NCI-H128 (cell line): ENCODE data around the gene CKAP5.

Source experiments
- DNase-seq: peaks from one replicate; lab custom pipeline; 2025; ENCODE audit not compliant: unreplicated experiment; lab: John Stamatoyannopoulos, UW

Gene CKAP5

DNA sequence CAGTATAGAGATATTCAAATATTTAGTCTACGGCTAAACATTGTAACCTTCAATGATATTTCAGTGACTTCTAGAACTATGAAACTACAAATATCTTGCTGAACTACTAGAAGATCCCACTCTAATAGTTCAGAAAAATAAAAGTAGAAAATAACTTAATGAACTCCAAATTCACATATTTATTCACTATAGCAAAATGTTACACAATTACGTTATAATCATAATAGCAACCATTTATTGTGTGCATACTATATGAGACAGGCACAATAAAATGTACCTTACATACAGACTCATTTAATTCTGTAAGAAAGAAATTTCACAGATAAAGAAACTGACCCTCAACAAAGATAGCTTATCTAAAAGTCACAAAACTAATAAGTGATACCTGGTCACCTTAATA lies 69.2 kb downstream of the CKAP5 start:
- DNase-seq = no peak

DNA sequence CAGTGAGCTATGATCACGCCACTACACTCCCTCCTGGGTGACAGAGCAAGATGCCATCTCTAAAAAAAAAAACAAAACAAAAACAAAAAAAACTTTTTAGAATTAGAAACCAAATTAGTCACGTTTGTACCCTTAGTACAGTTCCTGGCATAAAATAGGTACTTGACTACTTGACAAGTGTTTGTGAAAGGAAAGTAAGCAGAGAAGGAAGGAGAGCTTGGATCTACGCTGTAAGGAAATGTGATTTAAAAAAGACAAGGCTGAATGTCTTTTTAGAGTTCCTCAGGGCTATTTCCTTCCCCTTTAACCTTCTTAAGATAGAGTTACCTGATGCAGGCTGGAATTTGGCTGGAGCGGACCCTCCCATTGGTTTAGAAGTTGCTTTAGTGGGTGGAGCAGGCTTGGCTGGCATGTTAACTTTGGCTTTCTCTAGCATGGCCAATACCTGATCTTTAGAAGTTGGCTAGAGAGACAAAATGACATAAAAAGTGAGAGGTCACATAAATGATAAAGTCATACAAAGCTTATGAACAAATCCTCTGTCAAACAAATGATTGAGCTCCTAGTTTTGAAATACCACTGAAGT lies 76.4 kb downstream of the CKAP5 start:
- no peak for DNase-seq

DNA sequence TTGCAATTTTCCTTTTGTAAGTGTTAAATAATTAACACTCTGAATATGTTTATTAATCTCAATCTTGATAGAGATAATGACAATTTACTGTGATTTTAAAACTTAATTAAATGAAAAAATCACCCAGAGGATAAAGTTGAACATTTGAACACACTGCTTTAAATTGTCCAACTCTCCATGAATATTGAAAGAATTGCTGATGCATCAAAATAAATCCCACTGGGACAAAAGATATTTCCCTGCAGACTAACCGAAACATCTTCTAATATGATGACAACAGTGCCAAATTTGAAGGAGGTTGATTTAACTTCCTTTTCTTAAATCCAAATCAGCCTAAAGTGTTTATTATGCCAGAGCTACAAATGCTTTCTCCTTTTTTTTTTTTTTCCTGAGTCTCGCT lies 79.4 kb downstream of the CKAP5 start:
- DNase-seq = no peak

DNA sequence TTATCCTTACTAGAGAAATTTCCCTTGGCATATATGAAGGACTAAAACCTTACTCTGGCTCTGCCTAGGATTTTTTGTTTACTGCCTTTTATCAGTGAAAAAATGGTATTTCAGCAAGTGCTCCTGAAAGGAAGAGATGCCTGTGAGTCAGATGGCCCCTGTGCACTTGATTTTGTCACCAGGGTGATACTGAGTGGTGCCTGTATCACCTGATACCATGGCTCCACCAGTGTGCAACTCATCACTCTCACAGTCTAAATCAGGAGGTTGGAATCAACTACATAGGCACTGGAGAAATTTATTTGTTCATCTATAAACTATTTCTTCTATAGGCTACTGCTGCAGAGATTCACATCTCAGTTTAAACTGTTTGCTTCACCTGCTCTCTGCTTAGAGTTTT lies 83.8 kb downstream of the CKAP5 start:
- DNase-seq = no peak

DNA sequence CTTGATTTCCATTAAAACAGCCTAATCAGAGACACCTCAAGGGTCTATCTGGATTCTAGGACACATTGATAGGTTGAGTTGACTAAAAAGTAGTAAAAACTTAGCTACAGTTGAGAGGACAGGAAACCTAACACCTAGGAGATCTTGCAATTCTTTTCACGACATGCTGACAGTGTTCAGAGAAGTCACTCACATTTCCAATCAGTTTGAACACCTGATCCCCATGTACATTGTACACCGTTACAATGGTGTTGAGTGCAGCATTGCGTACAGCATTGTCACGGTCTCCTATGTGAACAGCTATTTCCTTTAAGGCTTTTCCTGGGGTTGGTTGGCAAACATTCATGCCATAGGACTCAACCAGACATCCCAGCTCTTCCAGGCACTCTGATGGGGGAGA lies 84.3 kb downstream of the CKAP5 start:
- DNase-seq = no peak

DNA sequence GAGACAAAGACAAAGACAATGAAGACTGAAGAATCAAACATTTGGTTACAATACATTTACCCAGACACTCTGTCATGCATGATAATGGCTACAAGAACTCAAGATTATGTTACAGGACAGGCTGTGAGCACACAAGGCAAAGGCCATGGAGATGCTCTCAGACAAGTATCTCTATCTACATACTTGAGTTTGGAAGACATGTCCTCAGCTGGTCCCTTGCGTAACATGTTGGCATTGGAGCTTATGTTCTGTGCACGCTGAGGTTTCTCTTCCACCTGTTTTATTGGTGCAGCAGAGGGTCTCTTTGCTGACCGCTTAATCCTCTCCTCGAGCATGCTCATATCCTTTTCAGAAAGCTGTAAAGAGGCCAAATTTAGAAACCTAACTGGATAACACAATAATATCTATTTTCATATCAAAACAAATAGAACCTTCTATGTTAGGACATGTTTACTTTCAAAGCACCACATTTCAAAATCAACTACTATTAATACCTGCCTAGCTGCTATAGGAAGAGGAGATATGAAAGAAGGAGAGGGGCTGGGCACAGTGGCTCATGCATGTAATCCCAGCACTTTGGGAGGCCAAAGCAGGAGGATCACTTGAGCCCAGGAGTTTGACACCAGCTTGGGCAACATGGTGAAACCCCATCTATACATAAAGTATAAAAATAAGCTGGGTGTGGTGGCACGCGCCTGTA lies 85.5 kb downstream of the CKAP5 start:
- no peak for DNase-seq

DNA sequence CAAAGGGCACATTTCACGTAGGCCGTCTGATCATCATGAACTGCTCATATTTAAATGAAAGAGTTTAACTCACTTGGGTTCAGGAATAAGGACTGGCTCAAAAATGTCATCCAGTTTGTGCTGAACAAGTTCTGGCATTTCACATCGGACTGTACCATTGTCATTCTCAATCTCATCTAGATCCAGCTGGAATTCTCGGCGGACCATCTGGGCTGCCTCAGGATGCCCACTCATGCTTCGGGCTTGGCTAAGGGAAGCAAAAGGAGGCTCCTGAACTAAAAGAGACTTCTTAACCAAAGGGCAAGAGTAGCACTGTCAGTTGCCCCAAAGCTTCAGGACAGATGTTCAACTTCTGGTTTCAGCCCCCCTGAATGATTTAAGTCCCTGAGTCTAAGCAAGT lies 86.9 kb downstream of the CKAP5 start:
- no peak for DNase-seq

DNA sequence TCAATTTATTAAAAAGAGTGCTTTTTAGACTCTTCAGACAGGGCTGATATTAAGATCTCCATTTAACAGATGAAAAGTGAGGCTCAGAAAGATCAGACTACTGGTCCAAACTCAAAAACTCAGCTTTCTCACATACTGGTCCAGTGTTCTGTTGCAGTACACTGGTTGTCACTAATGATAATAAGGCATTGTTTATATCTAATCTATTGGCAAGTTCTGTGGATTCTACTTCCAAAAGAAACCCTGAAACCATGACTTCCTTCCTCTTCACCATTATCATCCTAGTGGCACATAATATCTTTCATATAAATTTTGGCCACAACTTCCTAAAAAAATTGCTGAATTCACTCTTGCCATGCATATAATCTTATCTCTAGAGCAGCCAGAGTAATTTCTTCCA lies 90.1 kb downstream of the CKAP5 start:
- no peak for DNase-seq

DNA sequence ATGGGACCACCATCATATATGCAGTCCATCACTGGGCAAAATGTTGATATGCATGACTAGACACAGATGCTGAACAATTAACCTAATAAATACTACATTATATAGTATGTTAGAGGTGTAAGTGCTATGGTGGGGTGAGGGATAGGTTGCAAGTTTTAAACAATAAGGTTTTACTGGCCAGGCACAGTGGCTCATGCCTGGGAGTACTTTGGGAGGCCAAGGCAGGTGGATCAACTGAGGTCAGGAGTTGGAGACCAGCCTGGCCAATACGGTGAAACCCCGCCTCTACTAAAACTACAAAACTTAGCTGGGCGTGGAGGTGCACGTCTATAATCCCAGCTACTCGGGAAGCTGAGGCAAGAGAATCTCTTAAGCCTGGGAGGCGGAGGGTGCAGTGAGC lies 98.9 kb downstream of the CKAP5 start:
- no peak for DNase-seq

DNA sequence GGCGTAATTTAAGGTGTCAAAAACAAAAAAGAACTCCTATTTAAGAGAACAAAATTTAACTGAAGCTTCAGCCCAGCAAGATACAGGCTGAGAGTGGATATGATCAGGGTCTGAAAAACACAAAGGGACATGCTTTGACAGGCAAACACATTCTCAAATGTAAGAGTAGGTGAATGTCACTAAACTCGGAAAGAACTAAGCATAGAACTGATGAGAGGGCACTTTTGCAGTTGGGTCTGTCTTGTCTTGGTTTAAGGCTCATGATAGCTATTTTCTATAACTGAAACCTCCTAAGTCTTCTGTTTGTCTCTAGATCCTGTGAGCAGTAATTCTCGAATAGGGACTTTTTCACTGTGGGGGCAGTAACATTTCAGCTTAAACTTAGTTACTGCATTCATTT lies 100.1 kb downstream of the CKAP5 start:
- no peak for DNase-seq

DNA sequence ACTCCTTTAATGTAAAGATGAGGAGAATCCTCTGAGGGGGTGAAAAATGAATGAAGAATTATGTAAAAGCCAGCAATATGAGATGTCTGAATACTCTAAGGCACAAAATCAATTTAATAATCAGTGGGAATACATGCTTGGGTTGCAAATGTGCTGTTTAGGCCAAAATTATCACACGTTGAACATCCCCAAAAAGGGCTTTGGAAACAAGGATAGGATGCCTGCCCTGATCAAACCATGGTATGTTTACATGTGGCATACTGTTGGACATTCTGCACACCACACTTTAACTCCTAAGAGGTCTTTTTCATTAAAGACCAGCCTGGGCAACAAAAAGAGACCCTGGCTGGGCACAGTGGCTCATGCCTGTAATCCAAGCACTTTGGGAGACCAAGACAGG lies 100.8 kb downstream of the CKAP5 start:
- no peak for DNase-seq

DNA sequence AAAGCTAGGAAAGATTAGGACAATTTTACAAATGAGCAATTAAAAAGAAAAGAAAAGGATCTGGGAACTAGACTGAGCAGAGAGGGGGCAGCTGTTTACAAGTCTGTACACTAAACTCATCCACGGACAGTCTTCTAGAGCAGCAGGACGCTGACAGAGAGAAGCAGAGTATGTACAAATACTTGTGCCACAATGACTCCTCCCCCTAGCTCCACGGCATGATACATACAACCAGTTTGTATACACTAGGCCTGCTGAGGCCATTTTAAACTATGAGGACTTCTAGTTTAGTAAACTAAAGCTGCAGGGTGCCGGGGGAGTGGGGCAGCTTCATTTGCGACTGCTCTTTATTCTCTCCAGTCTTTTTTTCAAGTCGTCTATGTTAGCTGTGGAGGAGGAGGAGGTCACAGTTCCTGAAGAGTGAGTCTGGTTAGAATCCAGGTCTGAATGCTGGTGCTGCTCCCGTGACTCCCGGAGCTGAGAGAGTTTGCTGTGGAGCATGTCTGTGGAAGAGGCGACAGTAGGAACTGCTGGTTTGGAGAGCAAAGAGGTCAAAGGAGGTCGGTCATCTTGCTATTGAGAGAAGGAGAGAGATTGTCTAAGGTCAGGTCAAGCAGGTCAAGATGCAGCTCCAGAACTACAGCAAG lies 102.3 kb downstream of the CKAP5 start:
- DNase-seq = no peak

DNA sequence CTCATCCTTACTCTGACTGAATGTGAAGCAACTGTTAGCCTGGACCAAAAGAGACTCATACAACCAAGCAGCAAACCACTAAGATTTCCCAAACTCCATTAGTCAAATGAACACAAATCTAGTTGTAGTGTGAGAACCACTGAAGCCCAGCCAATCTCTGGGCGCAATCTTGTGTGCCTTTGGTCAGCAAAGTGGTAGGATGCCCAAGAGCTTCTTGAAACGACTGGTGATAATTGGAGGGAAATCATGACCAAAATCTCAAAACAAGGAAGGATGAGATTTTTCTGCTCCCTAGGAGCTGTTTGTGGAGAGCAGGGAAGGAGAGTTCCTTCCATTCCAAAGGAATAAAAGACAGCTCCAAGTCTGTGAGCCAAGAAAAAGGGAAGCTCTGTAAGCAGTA lies 103.0 kb downstream of the CKAP5 start:
- DNase-seq = no peak

DNA sequence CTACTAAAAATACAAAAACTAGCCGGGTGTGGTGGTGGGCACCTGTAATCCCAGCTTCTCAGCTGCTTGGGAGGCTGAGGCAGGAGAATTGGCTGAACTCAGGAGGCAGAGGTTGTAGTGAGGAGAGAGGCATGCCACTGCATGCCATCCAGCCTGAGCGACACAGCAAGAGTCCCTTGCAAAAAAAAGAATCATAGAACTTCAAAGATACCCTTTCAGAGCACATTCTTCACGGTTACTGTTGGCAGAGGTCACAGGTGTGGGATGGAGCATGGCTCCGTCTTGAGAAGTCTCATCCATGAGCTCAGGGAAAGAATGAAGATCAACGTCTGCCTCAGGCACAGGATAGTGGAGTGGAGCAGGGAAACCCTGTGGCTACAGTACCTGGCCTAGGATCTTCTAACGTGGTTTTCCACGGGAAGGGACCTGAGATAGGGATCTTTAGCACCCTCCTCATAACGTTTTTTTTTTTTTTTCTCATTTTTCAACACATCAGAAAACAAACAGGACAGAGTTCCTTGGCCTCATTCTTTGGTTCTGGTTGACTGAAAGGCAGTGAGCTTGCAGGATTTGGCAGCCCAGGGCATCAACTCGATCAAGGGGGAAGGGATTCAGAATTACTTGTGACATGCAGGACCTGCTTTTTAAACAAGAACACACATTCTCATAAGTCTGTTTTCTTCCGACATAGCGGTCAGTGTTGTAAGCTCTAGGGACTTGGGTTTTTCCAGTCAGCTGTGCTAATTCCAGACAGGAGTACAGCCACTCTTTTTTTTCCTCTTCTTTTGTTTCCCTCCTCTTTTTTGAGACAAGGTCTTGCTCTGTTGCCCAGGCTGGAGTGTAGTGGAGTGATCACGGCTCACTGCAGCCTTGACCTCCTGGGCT lies 104.2 kb downstream of the CKAP5 start:
- DNase-seq = no peak

DNA sequence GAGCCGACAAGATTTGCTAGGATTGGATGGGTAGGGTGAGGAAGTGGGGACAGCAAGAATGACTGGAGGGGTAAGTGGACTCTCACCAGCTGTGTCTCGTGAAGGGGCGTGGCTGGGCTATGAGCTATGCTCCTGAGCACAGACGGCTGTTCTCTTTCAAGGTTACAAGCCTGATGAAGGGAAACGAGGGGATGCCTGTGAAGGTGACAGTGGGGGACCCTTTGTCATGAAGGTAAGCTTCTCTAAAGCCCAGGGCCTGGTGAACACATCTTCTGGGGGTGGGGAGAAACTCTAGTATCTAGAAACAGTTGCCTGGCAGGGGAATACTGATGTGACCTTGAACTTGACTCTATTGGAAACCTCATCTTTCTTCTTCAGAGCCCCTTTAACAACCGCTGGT lies 107.2 kb downstream of the CKAP5 start:
- DNase-seq = no peak

DNA sequence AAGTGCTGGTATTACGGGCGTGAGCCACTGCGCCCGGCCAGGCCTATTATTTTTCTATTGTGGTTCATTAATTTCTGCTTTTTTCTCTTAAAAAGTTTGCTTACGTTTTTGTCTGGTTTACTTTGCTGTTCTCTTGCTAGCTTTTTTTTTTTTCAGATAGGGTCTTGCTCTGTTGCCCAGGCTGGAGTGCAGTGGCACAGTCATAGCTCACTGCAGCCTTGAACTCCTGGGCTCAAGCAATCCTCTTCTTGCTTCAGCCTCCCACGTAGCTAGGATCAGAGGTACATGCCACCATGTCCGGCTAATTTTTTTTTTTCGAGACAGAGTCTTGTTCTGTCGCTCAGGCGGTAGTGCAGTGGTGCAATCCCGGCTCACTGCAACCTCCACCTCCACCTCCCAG lies 108.4 kb downstream of the CKAP5 start:
- no peak for DNase-seq

DNA sequence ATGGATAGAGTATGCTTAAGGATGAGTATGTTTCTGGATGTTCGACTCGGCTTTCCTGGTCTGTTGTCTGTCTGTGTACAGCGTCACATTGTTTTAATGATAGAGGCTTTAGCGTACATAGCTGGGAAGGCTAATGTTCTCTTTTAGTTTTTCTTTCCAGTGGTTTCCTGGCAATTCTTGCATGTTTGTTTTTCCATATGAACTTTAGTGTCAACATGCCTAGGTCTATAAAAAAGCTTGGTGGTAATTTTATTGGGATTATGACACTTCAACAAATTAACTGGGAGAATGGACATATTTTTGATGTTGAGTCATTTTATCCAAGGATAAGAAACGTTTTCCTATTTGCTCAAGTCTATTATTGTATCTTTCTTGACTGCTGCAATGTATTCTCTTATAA lies 109.5 kb downstream of the CKAP5 start:
- no peak for DNase-seq

DNA sequence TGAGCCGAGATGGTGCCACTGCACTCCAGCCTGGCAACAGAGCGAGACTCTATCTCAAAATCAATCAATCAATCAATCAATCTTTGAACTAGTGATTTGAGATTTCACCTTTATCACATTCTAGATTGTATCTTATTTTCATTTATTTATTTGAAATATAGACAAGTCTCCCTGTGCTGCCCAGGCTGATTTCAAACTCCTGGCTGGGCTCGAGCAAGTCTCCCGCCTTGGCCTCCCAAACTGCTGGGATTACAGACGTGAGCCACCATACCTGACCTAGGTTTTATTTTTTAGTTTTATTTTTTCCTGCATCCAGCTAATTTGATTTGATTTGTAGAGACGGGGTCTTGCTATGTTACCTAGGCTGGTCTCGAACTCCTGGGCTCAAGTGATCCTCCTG lies 109.9 kb downstream of the CKAP5 start:
- no peak for DNase-seq

DNA sequence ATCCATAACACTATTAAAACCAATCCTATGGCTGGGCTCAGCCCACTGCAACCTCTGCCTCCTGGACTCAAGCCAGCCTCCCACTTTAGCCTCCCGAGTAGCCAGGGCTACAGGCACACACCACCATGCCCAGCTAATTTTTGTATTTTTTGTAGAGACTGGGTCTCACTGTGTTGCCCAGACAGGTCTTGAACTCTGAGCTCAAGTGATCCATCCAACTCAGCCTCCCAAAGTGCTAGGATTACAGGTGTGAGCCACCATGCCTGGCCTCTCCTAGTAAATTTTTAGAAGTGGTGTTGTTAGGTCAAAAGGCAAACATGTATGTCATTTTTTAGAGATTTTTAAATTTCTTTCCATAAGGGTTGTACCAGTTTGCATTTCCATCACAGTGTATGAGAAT lies 112.8 kb downstream of the CKAP5 start:
- DNase-seq = no peak

DNA sequence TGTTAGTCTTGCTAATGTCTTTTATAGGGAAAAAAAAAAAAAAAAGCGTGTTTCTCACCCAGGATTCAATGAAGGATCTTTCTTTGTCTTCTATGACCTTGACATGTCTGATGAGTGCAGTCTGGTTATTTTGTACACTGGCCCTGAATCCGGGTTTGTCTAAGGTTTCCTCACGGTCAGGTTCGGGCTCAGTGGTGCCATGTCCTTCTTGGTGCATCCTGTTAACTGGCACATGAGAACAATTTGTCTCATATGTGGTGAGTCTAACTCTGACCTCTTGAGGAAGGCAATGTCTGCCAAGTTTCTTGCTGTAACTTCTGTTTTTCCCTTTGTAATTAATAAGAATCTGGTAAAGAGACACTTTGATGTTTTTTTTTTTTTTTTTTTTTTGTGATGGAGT lies 114.5 kb downstream of the CKAP5 start:
- no peak for DNase-seq

DNA sequence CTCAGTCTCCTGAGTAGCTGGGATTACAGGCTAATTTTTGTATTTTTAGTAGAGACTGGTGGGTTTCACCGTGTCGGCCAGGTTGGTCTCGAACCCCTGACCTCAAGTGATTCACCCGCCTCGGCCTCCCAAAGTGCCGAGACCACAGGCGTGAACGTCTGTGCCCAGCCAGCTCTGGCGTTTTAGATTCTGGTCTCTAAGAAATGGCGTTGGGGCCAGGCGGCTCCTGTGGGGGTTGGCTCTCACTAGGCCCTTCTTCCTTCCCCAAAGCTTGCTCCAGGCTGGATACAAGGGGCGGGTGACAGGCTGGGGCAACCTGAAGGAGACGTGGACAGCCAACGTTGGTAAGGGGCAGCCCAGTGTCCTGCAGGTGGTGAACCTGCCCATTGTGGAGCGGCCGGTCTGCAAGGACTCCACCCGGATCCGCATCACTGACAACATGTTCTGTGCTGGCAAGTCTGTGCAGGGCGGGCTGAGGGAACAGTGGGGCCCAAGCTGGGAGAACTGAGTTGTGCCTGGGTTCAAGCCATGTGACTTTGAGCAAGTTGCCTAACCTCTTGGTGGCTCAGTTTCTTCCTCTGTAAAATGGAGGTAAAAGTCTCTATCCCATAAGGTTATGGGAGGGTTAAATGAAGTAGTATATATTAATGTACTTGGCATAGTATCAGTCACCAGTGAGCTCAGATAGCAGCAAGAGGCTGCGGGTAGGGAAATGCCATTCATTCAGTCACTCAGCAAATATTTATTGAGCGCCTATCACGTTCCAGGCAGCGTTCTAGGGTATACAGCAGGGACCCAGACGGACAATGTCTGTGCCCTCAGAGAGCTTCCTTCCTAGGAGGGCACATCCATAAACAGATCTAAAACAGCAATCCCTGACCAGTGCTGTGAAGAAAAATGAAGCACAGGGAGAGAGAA lies 116.7 kb downstream of the CKAP5 start:
- DNase-seq = no peak
